H1 (cell line): ENCODE results near the gene PCCA. TPM values are rescaled to one million over a fixed set of nuclear protein-coding genes. Genes with fewer than 3 reads are reported as not detected.

Experiments used
- CTCF ChIA-PET: fragments of 300-600 bp; sonication (Branson Sonifier 250); formaldehyde crosslinking; loops from one replicate; lab custom pipeline; 2021; ENCODE audit not compliant: partially characterized antibody; lab: Charles Lee
- POLR2A ChIA-PET: fragments of 300-600 bp; sonication (Branson Sonifier 250); formaldehyde crosslinking; loops from one replicate; lab custom pipeline; 2021; ENCODE audit warnings: inconsistent platforms; ENCODE audit not compliant: partially characterized antibody; lab: Charles Lee
- DNase-seq, 2 experiments: peaks; one replicate each; pipeline versions ENCODE4 v3.0.0 to v3.0.0-alpha.2; 2010 to 2022; ENCODE audit warnings: low spot score in 2 of 2, low read depth in 1 of 2, mixed read lengths in 1 of 2
- FAIRE-seq: peaks from 2 replicates; lab custom pipeline; 2011; peaks lifted over from hg19 to GRCh38; lab: Jason Lieb, UNC
- H2AFZ ChIP-seq: 2 replicates; pipeline ENCODE4 v1.8.1; 2012; ENCODE audit warnings: low read length, inconsistent platforms
- H2AK5ac ChIP-seq: 2 replicates; pipeline ENCODE4 v1.6.1; 2013; ENCODE audit warnings: low read depth, low read length
- H2BK120ac ChIP-seq: replicated peaks from 2 replicates; pipeline ENCODE3; 2013; ENCODE audit warnings: low read depth, low read length, inconsistent platforms
- H2BK12ac ChIP-seq: 2 replicates; pipeline ENCODE4 v1.6.1; 2013; ENCODE audit warnings: low read depth, low read length
- H2BK15ac ChIP-seq: 2 replicates; pipeline ENCODE4 v1.6.1; 2013; ENCODE audit warnings: low read length
- H2BK20ac ChIP-seq: 2 replicates; pipeline ENCODE4 v1.6.1; 2013; ENCODE audit warnings: low read length
- H2BK5ac ChIP-seq: 2 replicates; pipeline ENCODE4 v1.6.1; 2013; ENCODE audit warnings: low read depth, low read length
- H3K14ac ChIP-seq: 2 replicates; pipeline ENCODE4 v1.6.1; 2013; ENCODE audit warnings: inconsistent platforms; ENCODE audit not compliant: insufficient read length
- H3K18ac ChIP-seq: 2 replicates; pipeline ENCODE4 v1.6.1; 2013; ENCODE audit warnings: low read length; ENCODE audit errors: extremely low read depth
- H3K23ac ChIP-seq: 2 replicates; pipeline ENCODE4 v1.6.1; 2013; ENCODE audit warnings: inconsistent platforms; ENCODE audit not compliant: insufficient read length
- H3K23me2 ChIP-seq: 2 replicates; pipeline ENCODE4 v1.6.1; 2013; ENCODE audit warnings: low read depth, low read length
- H3K27ac ChIP-seq: 2 replicates; pipeline ENCODE4 v1.6.1; 2011; ENCODE audit warnings: low read depth, low read length, inconsistent platforms
- H3K27me3 ChIP-seq, 4 experiments: replicated peaks in 1 of 4; 1 replicate in 1 of 4; 2 replicates in 3 of 4; pipeline versions ENCODE4 v1.6.1 to v1.8.1; 2011 to 2013; ENCODE audit warnings: low read length in 3 of 4, mild to moderate bottlenecking in 3 of 4, inconsistent platforms in 2 of 4, mixed read lengths in 2 of 4, moderate library complexity in 1 of 4; ENCODE audit not compliant: control insufficient read depth in 3 of 4, insufficient read depth in 3 of 4; ENCODE audit errors: extremely low read depth in 1 of 4
- H3K36me3 ChIP-seq, 4 experiments: 2 replicates each; pipeline versions ENCODE4 v1.6.1 to v1.8.1; 2011 to 2013; ENCODE audit warnings: mild to moderate bottlenecking in 4 of 4, low read length in 3 of 4, moderate library complexity in 2 of 4, control low read depth in 1 of 4, inconsistent platforms in 1 of 4; ENCODE audit not compliant: insufficient read depth in 4 of 4, control insufficient read depth in 2 of 4
- H3K4ac ChIP-seq: replicated peaks from 2 replicates; pipeline ENCODE3; 2013; ENCODE audit warnings: low read length, low read depth, mixed read lengths, inconsistent platforms; ENCODE audit not compliant: insufficient read length
- H3K4me1 ChIP-seq, 4 experiments: replicated peaks in 1 of 4; 1 replicate in 1 of 4; 2 replicates in 3 of 4; pipeline versions ENCODE4 v1.6.1 to v1.8.1; 2011 to 2013; ENCODE audit warnings: low read length in 3 of 4, inconsistent platforms in 2 of 4, mixed read lengths in 1 of 4; ENCODE audit not compliant: insufficient read depth in 4 of 4, control insufficient read depth in 3 of 4
- H3K4me2 ChIP-seq, 2 experiments: 2 replicates each; pipeline versions ENCODE4 v1.6.1 to v1.8.1; 2011 to 2013; ENCODE audit warnings: low read depth in 2 of 2, low read length in 2 of 2, control low read depth in 1 of 2, inconsistent platforms in 1 of 2, mild to moderate bottlenecking in 1 of 2; ENCODE audit not compliant: insufficient read depth in 1 of 2
- H3K4me3 ChIP-seq, 4 experiments: fragments of 200-600, 300-600 bp in 1 of 4; sonication (generic), shearing (Covaris generic), sonication (Bioruptor Twin) in 1 of 4; 2 replicates each; pipeline versions ENCODE4 v1.5.1 to v1.8.1; 2011 to 2016; ENCODE audit warnings: low read length in 4 of 4, low read depth in 3 of 4, control low read depth in 2 of 4, inconsistent platforms in 2 of 4, mild to moderate bottlenecking in 2 of 4, mixed read lengths in 1 of 4, moderate library complexity in 1 of 4; ENCODE audit not compliant: insufficient read depth in 2 of 4; ENCODE audit errors: extremely low read depth in 1 of 4
- H3K56ac ChIP-seq: replicated peaks from 2 replicates; pipeline ENCODE3; 2013; ENCODE audit warnings: low read depth, mild to moderate bottlenecking, mixed read lengths, low read length, inconsistent platforms; ENCODE audit not compliant: insufficient read length
- H3K79me1 ChIP-seq: 2 replicates; pipeline ENCODE4 v1.6.1; 2013; ENCODE audit warnings: low read depth, low read length, control low read depth
- H3K79me2 ChIP-seq, 2 experiments: 2 replicates each; pipeline versions ENCODE4 v1.6.1 to v1.8.1; 2012 to 2013; ENCODE audit warnings: low read length in 2 of 2, mild to moderate bottlenecking in 2 of 2, inconsistent platforms in 1 of 2; ENCODE audit not compliant: insufficient read depth in 2 of 2, control insufficient read depth in 1 of 2
- H3K9ac ChIP-seq, 4 experiments: replicated peaks in 1 of 4; 1 replicate in 1 of 4; 2 replicates in 3 of 4; pipeline versions ENCODE4 v1.6.1 to v1.8.1; 2011 to 2013; ENCODE audit warnings: low read depth in 3 of 4, low read length in 3 of 4, control low read depth in 2 of 4, mild to moderate bottlenecking in 2 of 4, moderate library complexity in 2 of 4, inconsistent platforms in 1 of 4; ENCODE audit errors: extremely low read depth in 1 of 4
- H3K9me3 ChIP-seq, 2 experiments: 2 replicates each; pipeline versions ENCODE4 v1.6.1 to v1.8.1; 2012 to 2013; ENCODE audit warnings: mild to moderate bottlenecking in 2 of 2, moderate library complexity in 2 of 2, control low read depth in 1 of 2, inconsistent platforms in 1 of 2, low read depth in 1 of 2, low read length in 1 of 2, mixed read lengths in 1 of 2; ENCODE audit not compliant: insufficient read depth in 2 of 2
- H4K20me1 ChIP-seq, 2 experiments: replicated peaks in 1 of 2; 2 replicates each; pipeline versions ENCODE3 to v1.8.1; 2011 to 2013; ENCODE audit warnings: inconsistent platforms in 2 of 2, low read length in 2 of 2, mild to moderate bottlenecking in 1 of 2; ENCODE audit not compliant: insufficient read depth in 2 of 2, control insufficient read depth in 1 of 2
- H4K5ac ChIP-seq: 2 replicates; pipeline ENCODE4 v1.6.1; 2013; ENCODE audit warnings: low read length, low read depth, mixed read lengths, inconsistent platforms; ENCODE audit not compliant: insufficient read length
- H4K8ac ChIP-seq: 2 replicates; pipeline ENCODE4 v1.8.0; 2013; ENCODE audit warnings: mild to moderate bottlenecking, moderate library complexity, low read length, inconsistent platforms; ENCODE audit not compliant: insufficient read depth; ENCODE audit errors: extremely low read depth
- H4K91ac ChIP-seq: replicated peaks from 2 replicates; pipeline ENCODE3; 2013; ENCODE audit warnings: low read length, mixed read lengths, inconsistent platforms; ENCODE audit not compliant: insufficient read length
- GTF2F1 ChIP-seq: IDR thresholded peaks from 2 replicates; pipeline ENCODE4 v1.6.1; 2012; ENCODE audit warnings: low read depth, low read length, improper control_type of control experiment, borderline replicate concordance
- RAD21 ChIP-seq, 2 experiments: IDR thresholded peaks in 1 of 2; conservative IDR thresholded peaks in 1 of 2; 2 replicates each; pipeline ENCODE4 v1.6.1; 2011; ENCODE audit warnings: low read depth in 2 of 2, low read length in 2 of 2, improper control_type of control experiment in 1 of 2, inconsistent platforms in 1 of 2, mild to moderate bottlenecking in 1 of 2, moderate library complexity in 1 of 2
- WGBS, 2 experiments: shearing (Covaris generic) in 1 of 2; methylation state at CpG; one replicate each; pipeline versions ENCODE4 v1.1.6 to v1.1.7; 2013 to 2015; ENCODE audit warnings: low lambda C conversion rate in 2 of 2, mixed read lengths in 2 of 2, inconsistent platforms in 1 of 2, low coverage in 1 of 2, missing lambda C conversion rate in 1 of 2; ENCODE audit not compliant: insufficient replicate concordance in 2 of 2, insufficient coverage in 1 of 2, insufficient read length in 1 of 2; ENCODE audit errors: extremely low coverage in 1 of 2, missing lambda C conversion rate in 1 of 2; 5-methylcytosine and 5-hydroxymethylcytosine counted together
- polyA plus RNA-seq, 7 experiments: library from polyadenylated mRNA; depleted of rRNA in 3 of 7; stranded (reverse) in 5 of 7; unstranded in 2 of 7; fragments of >200 nt in 5 of 7; fragments of 200-250 nt in 2 of 7; gene quantifications; 1 replicate in 5 of 7; 2 replicates in 1 of 7; 4 replicates in 1 of 7; pipeline versions ENCODE4 v1.2.1 to v1.2.3, GENCODE V29; 2011 to 2013; ENCODE audit warnings: missing spikeins in 2 of 7, mixed read lengths in 2 of 7
- total RNA-seq: library from RNA; stranded (reverse); fragmentation: NEBNext Ultra II Directional; extraction: Animal tissue kit (Norgen Biotek cat#: 25700); gene quantifications from 2 replicates; pipeline ENCODE4 v1.2.1, GENCODE V29; 2021
- TF ChIP-seq, protein P1 (sequence below), 3 experiments: IDR thresholded peaks; 1 replicate in 2 of 3; 2 replicates in 1 of 3; pipeline versions ENCODE4 v1.5.1 to v1.6.1; 2011; ENCODE audit warnings: low read length in 3 of 3, mild to moderate bottlenecking in 3 of 3, inconsistent platforms in 2 of 3, low read depth in 1 of 3, moderate library complexity in 1 of 3; ENCODE audit not compliant: insufficient read depth in 1 of 3; ENCODE audit errors: control extremely low read depth in 1 of 3

Gene PCCA
- total and polyA plus RNA-seq, 2 of the 8 experiments (the other 6 are each of a cell fraction or from before 2014, with no cell fraction given): 18.4 to 49.8 TPM

DNA sequence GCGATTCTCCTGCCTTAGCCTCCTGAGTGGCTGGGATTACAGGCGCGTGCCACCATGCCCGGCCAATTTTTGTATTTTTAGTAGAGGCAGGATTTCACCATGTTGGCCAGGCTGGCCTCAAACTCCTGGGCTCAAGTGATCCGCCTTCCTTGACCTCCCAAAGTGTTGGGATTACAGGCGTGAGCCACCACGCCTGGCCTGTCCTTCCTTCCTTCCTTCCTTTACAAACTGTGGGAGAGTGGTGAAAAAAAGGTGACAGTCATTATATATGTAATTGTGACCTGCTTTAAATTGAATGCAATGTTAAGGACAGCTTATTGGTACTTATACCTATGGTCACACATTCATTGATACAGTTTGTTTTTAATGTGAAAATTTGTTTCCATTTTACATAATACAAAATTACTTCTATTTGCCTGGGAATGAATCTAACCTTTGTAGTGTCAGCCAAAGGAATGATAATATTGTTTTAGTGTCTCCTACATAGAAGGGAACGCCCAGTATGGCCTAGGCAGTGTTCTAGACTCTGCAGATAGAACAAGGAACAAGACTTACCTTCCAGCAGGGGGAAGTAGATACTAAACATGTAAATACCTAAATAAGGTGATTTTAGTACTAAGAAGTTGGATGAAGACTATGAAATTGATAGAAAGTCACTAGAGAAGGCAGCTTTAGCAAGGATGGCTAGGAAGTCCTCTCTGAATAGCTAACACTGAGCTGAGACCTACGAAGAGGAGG, 353.4 kb downstream of the PCCA start:
- no peak overlapping the region for H3K4ac ChIP-seq
- no peak for DNase-seq
- no peak overlapping the region for H2BK120ac ChIP-seq
- FAIRE-seq: no peak
- no peaks in the 10 kb centered on the region for H3K23me2 ChIP-seq
- H2BK5ac ChIP-seq: peak overlapping the region; percentile 41
- H2BK15ac ChIP-seq: no peak overlapping the region
- no peak overlapping the region for H3K14ac ChIP-seq
- H3K36me3 ChIP-seq: no peaks in the 10 kb centered on the region
- H3K4me3 ChIP-seq: no peak overlapping the region
- no peak overlapping the region; the same call in 1 of the 2 replicates for H2BK12ac ChIP-seq
- 0 out of 2 replicates have a peak overlapping the region, but pooled peaks have one; percentile 25 for H2BK20ac ChIP-seq
- H3K4me2 ChIP-seq: no peak overlapping the region
- H3K27me3 ChIP-seq: no peaks in the 10 kb centered on the region
- no peaks in the 10 kb centered on the region for H3K9me3 ChIP-seq
- no peak overlapping the region for H4K8ac ChIP-seq
- no peak overlapping the region for H3K9ac ChIP-seq
- no peak overlapping the region for H4K5ac ChIP-seq
- H3K79me2 ChIP-seq: no peaks in the 10 kb centered on the region
- TF ChIP-seq, protein P1, sequence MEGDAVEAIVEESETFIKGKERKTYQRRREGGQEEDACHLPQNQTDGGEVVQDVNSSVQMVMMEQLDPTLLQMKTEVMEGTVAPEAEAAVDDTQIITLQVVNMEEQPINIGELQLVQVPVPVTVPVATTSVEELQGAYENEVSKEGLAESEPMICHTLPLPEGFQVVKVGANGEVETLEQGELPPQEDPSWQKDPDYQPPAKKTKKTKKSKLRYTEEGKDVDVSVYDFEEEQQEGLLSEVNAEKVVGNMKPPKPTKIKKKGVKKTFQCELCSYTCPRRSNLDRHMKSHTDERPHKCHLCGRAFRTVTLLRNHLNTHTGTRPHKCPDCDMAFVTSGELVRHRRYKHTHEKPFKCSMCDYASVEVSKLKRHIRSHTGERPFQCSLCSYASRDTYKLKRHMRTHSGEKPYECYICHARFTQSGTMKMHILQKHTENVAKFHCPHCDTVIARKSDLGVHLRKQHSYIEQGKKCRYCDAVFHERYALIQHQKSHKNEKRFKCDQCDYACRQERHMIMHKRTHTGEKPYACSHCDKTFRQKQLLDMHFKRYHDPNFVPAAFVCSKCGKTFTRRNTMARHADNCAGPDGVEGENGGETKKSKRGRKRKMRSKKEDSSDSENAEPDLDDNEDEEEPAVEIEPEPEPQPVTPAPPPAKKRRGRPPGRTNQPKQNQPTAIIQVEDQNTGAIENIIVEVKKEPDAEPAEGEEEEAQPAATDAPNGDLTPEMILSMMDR (IDR thresholded peaks at IDR 0.05; ENCODE audit: control extremely low read depth in 1 of 3, insufficient read depth in 1 of 3, low read depth in 1 of 3, low read length in 3 of 3): peak in 1 of 3 experiments; percentile 24; a peak in 1 of 4 replicates
- no peak for TF ChIP-seq GTF2F1
- peak; percentile 30 to 35 for TF ChIP-seq RAD21 (IDR thresholded peaks at IDR 0.05 in 1 of 2, conservative IDR thresholded peaks at IDR 0.05 in 1 of 2; ENCODE audit: low read depth in 2 of 2, low read length in 2 of 2)
- H3K56ac ChIP-seq: no peak overlapping the region
- no peak overlapping the region; the same call in 1 of the 2 replicates for H3K18ac ChIP-seq
- WGBS, 2 experiments: 95% methylated on average over 9 of the region's 9 CpGs; no CpG with 5 or more reads in 1 of the 2 experiments
- H2AFZ ChIP-seq: no peak overlapping the region
- no peak overlapping the region for H3K23ac ChIP-seq
- ChIA-PET POLR2A (interaction anchor here (0.8 kb wide), 1 partner anchor 72 kb away, joined by 4 read pairs; no protein-coding TSS in a partner anchor), CTCF (interaction anchor here (0.6 to 2.5 kb wide), 9 partner anchors 11 to 131 kb away, joined by 3 to 12 read pairs (median 4); no protein-coding TSS in a partner anchor)
- no peak overlapping the region for H2AK5ac ChIP-seq
- peaks cover 3 to 13% (median 13%) of the 10 kb centered on the region in 4 experiments; a peak in 5 of 7 replicates for H3K4me1 ChIP-seq
- no peaks in the 10 kb centered on the region for H4K20me1 ChIP-seq
- no peak overlapping the region for H3K27ac ChIP-seq
- H3K79me1 ChIP-seq: no peaks in the 10 kb centered on the region
- H4K91ac ChIP-seq: no peak overlapping the region
